Loucy (cell line): Measurements from ENCODE around the gene MYH6.

Source experiments
- H2AFZ ChIP-seq: fragments of 200-600 bp; sonication (generic); 2 replicates; pipeline ENCODE4 v1.6.0; 2016; ENCODE audit warnings: antibody characterized with exemption, mild to moderate bottlenecking, low read length, moderate library complexity
- H3F3A ChIP-seq: fragments of 200-600 bp; 2 replicates; pipeline ENCODE4 v1.6.0; 2016; ENCODE audit warnings: antibody characterized with exemption, low read depth, mild to moderate bottlenecking
- H3K27me3 ChIP-seq: fragments of 200-600 bp; sonication (generic); 2 replicates; pipeline ENCODE4 v1.6.1; 2014; ENCODE audit warnings: low read length, mild to moderate bottlenecking; ENCODE audit not compliant: insufficient read depth, poor library complexity, severe bottlenecking
- H3K36me3 ChIP-seq: fragments of 200-600 bp; sonication (generic); 2 replicates; pipeline ENCODE4 v1.6.1; 2016; ENCODE audit warnings: low read length; ENCODE audit not compliant: insufficient read depth
- H3K4me1 ChIP-seq: fragments of 200-600 bp; sonication (generic); 2 replicates; pipeline ENCODE4 v1.5.1; 2014; ENCODE audit warnings: low read length, mild to moderate bottlenecking; ENCODE audit not compliant: insufficient read depth, poor library complexity, severe bottlenecking
- H3K4me2 ChIP-seq: fragments of 200-600 bp; sonication (generic); 2 replicates; pipeline ENCODE4 v1.6.0; 2014; ENCODE audit warnings: antibody characterized with exemption, low read length, low read depth, mild to moderate bottlenecking; ENCODE audit not compliant: poor library complexity, severe bottlenecking
- H3K4me3 ChIP-seq: fragments of 200-600 bp; sonication (generic); 2 replicates; pipeline ENCODE4 v1.5.1; 2014; ENCODE audit warnings: low read length, mild to moderate bottlenecking, mixed read lengths; ENCODE audit not compliant: poor library complexity, severe bottlenecking
- H3K79me2 ChIP-seq: fragments of 200-600 bp; sonication (generic); 2 replicates; pipeline ENCODE4 v1.6.1; 2014; ENCODE audit warnings: low read length; ENCODE audit not compliant: insufficient read depth
- H3K9ac ChIP-seq: fragments of 200-600 bp; sonication (generic); 2 replicates; pipeline ENCODE4 v1.6.0; 2014; ENCODE audit warnings: mild to moderate bottlenecking, low read depth, low read length, moderate library complexity; ENCODE audit not compliant: poor library complexity, severe bottlenecking
- H3K9me2 ChIP-seq: fragments of 200-600 bp; sonication (generic); replicated peaks from 2 replicates; pipeline ENCODE4 v1.6.1; 2016; ENCODE audit warnings: low read depth, low read length, mixed read lengths
- H3K9me3 ChIP-seq: fragments of 200-600 bp; sonication (generic); 2 replicates; pipeline ENCODE4 v1.6.1; 2014; ENCODE audit warnings: mild to moderate bottlenecking, antibody characterized with exemption, low read length, low read depth; ENCODE audit not compliant: insufficient read depth
- H4K20me1 ChIP-seq: fragments of 200-600 bp; sonication (generic); 2 replicates; pipeline ENCODE4 v1.6.0; 2014; ENCODE audit warnings: antibody characterized with exemption, low read length, mild to moderate bottlenecking; ENCODE audit not compliant: insufficient read depth, poor library complexity, severe bottlenecking
- EZH2phosphoT487 ChIP-seq: fragments of 200-600 bp; IDR thresholded peaks from 2 replicates; pipeline ENCODE4 v1.6.1; 2018; ENCODE audit warnings: antibody characterized with exemption, mild to moderate bottlenecking, moderate library complexity, borderline replicate concordance
- TF ChIP-seq, protein P1 (sequence below): fragments of 200-600 bp; sonication (generic); conservative IDR thresholded peaks from 2 replicates; pipeline ENCODE4 v1.5.1; 2014; ENCODE audit warnings: mild to moderate bottlenecking, antibody characterized with exemption, low read length

MYH6 gene

DNA sequence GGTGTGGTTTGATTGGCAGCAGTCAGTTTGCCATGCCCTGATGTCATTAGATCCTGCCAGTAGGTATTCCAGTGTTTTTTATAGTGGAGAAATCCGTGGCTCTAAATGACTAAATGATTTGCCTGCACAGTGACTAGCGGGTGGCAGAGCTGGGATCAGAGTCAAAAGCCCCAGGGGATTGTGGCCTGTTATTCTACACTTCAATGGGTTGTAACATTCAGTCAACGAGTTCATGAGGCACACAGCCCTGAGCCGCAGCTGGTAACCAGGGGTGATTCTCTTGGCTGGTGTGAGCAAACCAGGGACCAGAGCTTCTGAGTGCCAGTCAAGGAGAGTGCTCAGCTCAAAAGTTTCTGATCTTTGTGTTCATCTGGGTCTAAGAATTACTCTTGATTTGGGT, 1.8 kb downstream of the MYH6 start:
- H3K9ac ChIP-seq, result no peak overlapping the region
- H3K4me3 ChIP-seq, result no peak overlapping the region
- H3K4me1 ChIP-seq, result no peaks in the 10 kb centered on the region
- H2AFZ ChIP-seq, result no peak overlapping the region
- no peaks in the 10 kb centered on the region for H3K36me3 ChIP-seq
- H3K79me2 ChIP-seq, result no peaks in the 10 kb centered on the region
- H3K9me2 ChIP-seq, result no peaks in the 10 kb centered on the region
- TF ChIP-seq, protein P1, sequence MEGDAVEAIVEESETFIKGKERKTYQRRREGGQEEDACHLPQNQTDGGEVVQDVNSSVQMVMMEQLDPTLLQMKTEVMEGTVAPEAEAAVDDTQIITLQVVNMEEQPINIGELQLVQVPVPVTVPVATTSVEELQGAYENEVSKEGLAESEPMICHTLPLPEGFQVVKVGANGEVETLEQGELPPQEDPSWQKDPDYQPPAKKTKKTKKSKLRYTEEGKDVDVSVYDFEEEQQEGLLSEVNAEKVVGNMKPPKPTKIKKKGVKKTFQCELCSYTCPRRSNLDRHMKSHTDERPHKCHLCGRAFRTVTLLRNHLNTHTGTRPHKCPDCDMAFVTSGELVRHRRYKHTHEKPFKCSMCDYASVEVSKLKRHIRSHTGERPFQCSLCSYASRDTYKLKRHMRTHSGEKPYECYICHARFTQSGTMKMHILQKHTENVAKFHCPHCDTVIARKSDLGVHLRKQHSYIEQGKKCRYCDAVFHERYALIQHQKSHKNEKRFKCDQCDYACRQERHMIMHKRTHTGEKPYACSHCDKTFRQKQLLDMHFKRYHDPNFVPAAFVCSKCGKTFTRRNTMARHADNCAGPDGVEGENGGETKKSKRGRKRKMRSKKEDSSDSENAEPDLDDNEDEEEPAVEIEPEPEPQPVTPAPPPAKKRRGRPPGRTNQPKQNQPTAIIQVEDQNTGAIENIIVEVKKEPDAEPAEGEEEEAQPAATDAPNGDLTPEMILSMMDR, result no peak
- TF ChIP-seq EZH2phosphoT487, result no peak
- no peaks in the 10 kb centered on the region for H4K20me1 ChIP-seq
- H3K27me3 ChIP-seq, result no peaks in the 10 kb centered on the region
- H3K9me3 ChIP-seq, result no peaks in the 10 kb centered on the region
- no peaks in the 10 kb centered on the region for H3F3A ChIP-seq
- H3K4me2 ChIP-seq, result no peak overlapping the region

DNA sequence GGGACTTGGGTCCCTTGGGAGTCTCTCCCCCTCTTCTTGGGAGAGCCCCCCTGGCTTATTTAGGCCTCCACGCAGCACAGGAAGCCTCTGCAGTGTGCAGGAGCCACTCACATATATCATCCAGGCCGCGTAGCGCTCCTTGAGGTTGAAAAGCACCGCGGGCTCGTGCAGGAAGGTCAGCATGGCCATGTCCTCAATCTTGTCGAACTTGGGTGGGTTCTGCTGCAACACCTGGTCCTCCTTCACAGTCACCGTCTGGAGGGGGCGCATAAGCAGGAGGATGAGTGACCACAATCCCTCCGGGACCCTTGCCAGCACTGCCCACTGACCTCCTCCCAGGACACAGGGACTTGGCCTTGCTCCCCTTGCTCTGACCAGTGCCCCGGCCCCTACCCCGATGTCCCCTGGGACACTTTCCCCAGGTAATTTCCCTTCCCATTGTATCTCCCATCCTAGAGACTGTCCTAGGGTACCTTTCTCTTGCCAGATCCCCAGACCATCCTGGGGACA, 2.5 kb downstream of the MYH6 start:
- no peaks in the 10 kb centered on the region for H3K4me1 ChIP-seq
- no peaks in the 10 kb centered on the region for H3F3A ChIP-seq
- TF ChIP-seq, protein P1, result no peak
- no peak for TF ChIP-seq EZH2phosphoT487
- no peak overlapping the region for H3K4me3 ChIP-seq
- no peaks in the 10 kb centered on the region for H3K9me2 ChIP-seq
- H3K36me3 ChIP-seq, result no peaks in the 10 kb centered on the region
- H3K9ac ChIP-seq, result no peak overlapping the region
- no peaks in the 10 kb centered on the region for H3K79me2 ChIP-seq
- no peaks in the 10 kb centered on the region for H3K9me3 ChIP-seq
- H3K27me3 ChIP-seq, result no peaks in the 10 kb centered on the region
- H4K20me1 ChIP-seq, result no peaks in the 10 kb centered on the region
- no peak overlapping the region for H2AFZ ChIP-seq
- H3K4me2 ChIP-seq, result no peak overlapping the region

DNA sequence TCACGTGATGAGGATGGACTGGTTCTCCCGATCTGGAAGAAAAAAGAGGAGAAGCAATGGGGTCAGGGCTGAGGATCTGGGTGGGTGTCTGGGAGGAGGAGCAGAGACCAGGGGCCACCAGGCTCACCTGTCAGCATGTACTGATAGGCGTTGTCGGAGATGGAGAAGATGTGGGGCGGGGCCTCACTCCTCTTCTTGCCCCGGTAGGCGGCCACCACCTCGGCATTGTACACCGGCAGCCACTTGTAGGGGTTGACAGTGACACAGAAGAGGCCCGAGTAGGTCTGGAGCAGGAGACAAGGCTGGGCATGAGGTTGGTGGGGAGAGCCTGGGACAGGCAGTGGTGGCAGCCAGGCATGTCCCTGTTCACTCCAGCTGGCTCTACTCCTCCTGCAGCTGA, 3.0 kb downstream of the MYH6 start:
- Histone ChIP-seq H4K20me1 (no peaks in the 10 kb centered on the region), H3F3A (no peaks in the 10 kb centered on the region), H3K27me3 (no peaks in the 10 kb centered on the region), H3K9ac (no peak overlapping the region), H3K4me1 (no peaks in the 10 kb centered on the region), H3K4me3 (no peak overlapping the region), H3K79me2 (no peaks in the 10 kb centered on the region), H3K36me3 (no peaks in the 10 kb centered on the region), H3K4me2 (no peak overlapping the region), H3K9me3 (no peaks in the 10 kb centered on the region), H3K9me2 (no peaks in the 10 kb centered on the region), H2AFZ (no peak overlapping the region)
- TF ChIP-seq EZH2phosphoT487, result no peak
- TF ChIP-seq, protein P1, result no peak
